Measurements from ENCODE around the gene GABPB1.

GABPB1 gene

GRCh38 chr15:50345298-50345697, 9.7 kb downstream of the GABPB1 start:
- no peak for FAIRE-seq
- no peak for DNase-seq (ENCODE audit: low spot score)

DNA sequence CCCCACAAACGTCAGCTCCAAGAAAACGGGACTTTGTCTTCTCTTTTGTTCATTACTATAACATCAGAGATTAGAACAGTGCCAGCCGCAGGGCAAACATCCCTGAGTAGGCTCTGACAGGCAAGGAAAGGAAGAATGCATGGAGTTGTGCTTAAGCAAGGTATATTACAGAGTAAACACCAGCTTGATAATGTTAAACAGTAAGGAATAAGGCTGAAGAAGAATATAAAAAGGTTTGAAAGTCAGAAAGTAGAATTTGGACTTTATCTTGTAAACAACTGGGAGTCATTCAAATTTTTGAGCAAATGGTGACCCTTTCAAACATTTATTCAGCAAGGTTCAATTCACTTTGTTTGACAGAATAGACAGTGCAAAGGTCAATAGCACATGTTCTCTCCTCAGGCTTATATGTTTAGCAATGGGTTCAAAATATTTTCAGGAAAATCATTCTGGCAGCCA, 11.0 kb downstream of the GABPB1 start:
- DNase-seq (ENCODE audit: low spot score) (no peak), FAIRE-seq (no peak)

DNA sequence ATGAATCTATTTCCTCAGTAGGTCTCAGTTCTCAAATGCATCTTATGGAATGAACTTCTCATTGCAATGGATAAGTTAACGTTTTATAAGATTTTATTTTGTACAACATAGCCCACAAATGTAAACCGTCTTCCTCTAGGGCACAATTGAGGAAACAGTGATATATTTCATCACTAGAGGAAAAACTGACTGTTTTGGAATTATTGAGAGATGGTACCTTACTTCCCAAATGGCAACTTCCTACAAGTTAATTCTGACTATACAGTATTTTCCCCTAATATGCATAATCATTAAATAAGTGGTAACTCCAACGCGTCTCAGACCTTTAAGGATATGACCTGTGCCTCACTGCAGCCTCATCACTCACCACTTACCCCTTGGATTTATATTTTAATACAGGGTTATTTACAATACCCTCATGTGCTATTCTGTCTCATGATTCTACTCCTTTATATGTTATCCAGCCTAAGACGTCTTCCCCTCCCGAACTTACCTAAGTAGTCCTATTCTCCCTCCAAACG, 13.3 kb downstream of the GABPB1 start:
- no peak for DNase-seq (ENCODE audit: low spot score)
- FAIRE-seq = no peak

GRCh38 chr15:50340416-50340815, 14.6 kb downstream of the GABPB1 start:
- DNase-seq (ENCODE audit: low spot score) = no peak
- no peak for FAIRE-seq

- DNase-seq (ENCODE audit: low spot score) = no peak
- no peak for FAIRE-seq
Measured at GRCh38 chr15:50339717-50340116, 15.3 kb downstream of the GABPB1 start.

DNA sequence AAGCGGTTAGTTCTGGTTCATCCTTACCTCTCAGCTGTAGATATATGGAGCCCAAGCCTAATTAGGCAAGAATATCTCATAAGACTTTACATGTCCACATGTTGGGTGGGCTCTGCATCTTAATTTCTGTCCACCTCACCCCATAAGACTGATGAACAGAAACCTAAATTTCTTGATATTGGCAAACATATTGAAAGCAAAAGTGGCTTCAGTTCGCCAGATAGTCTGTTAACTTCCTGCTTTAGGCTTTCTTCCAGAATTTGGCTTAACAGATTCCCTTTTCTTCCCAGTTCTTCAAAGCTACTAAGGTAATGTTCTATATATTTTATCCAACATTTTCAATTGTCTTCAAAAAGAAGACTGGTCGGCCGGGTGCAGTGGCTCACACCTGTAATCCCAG, 19.7 kb downstream of the GABPB1 start:
- DNase-seq (ENCODE audit: low spot score) = no peak
- no peak for FAIRE-seq

GRCh38 chr15:50333229-50333628, 21.8 kb downstream of the GABPB1 start:
- FAIRE-seq (no peak), DNase-seq (ENCODE audit: low spot score) (no peak)

DNA sequence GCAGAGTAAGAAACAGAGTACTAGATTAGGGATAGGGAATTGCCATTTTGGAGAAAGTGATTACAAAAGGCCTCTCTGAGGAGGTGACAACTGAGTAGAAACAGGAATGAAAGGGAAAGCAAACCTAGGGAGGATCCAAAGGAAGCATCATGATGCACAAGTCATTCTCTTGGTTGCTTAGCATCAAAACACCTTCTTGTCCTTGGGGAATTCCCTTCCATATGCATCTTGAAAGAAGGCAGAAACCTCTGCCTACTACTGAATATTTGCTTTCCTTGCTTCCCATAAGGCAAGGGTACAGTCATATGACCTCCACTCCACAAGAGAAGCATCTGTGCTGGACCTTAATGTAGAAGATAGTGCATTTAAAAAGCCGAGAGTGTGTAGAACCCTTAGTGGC, 24.1 kb downstream of the GABPB1 start:
- DNase-seq (ENCODE audit: low spot score) (no peak), FAIRE-seq (no peak)

DNA sequence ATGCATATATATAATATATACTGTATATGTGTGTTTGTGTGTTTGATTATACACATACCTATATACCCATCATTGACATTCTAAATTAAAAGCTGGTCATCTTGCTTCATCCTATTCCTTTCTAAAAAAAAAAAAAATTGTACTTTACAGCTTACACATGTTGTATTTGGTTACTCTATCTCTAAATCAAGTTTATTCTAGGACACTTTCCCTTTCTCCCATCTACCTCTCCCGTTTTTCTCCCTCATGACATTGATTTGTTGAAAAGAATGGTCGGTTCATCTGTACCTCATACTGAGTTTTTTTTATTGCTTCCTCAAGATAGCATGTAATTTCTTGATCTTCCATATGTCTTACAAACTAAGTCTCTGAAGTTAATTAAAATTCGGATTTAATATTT, 26.9 kb downstream of the GABPB1 start:
- FAIRE-seq (no peak), DNase-seq (ENCODE audit: low spot score) (no peak)

- FAIRE-seq (no peak), DNase-seq (ENCODE audit: low spot score) (no peak)
Measured at GRCh38 chr15:50321680-50322210, 33.3 kb downstream of the GABPB1 start.

DNA sequence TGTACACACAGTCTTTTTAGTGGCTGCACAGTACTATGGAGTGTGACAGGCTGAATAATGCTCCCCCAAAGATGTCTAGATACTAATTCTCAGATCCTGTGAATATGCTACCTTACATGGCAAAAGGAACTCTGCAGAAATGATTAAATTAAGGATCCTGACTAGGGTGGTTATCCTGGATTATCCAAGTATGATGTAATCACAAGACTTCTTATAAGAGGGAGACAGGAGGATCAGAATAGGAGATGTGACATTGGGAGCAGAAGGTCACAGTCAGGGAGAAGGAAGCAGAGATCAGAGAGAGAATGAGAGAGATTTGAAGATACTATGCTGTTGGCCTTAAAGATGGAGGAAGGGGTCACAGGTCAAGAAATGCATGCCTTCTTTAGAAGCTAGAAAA, 34.5 kb downstream of the GABPB1 start:
- FAIRE-seq (no peak), DNase-seq (ENCODE audit: low spot score) (no peak)

- FAIRE-seq (no peak), DNase-seq (ENCODE audit: low spot score) (no peak)
Measured at GRCh38 chr15:50318697-50319096, 36.3 kb downstream of the GABPB1 start.

GRCh38 chr15:50315814-50316630, 39.0 kb downstream of the GABPB1 start:
- FAIRE-seq (no peak), DNase-seq (ENCODE audit: low spot score) (peak; percentile 10)

DNA sequence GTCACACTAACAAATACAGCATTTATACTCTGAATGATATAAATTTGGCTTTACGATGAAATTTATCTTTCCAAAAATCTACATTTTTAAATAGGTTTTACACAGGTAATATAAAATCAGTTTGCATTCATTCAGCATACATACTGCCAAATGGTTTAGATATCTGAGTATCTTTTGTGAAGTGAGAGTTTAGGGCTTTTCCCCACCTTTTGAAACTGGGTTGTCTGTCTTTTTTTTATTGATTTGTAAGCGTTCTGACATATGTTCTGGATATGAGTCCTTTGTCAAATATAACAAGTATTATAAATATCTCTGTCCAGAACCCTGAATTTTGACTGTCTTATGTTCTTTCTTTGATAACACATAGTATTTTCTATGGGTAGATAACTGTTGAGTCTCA, 42.4 kb downstream of the GABPB1 start:
- DNase-seq (ENCODE audit: low spot score) = no peak
- FAIRE-seq = no peak

- no peak for FAIRE-seq
- no peak for DNase-seq (ENCODE audit: low spot score)
Measured at GRCh38 chr15:50307799-50308198, 47.2 kb downstream of the GABPB1 start.

GRCh38 chr15:50304836-50305235, 50.2 kb downstream of the GABPB1 start:
- FAIRE-seq (no peak), DNase-seq (ENCODE audit: low spot score) (no peak)

- FAIRE-seq (no peak), DNase-seq (ENCODE audit: low spot score) (no peak)
Measured at GRCh38 chr15:50302581-50302980, 52.4 kb downstream of the GABPB1 start.

GRCh38 chr15:50298340-50298739, 56.7 kb downstream of the GABPB1 start:
- FAIRE-seq (no peak), DNase-seq (ENCODE audit: low spot score) (no peak)

- DNase-seq (ENCODE audit: low spot score) (no peak), FAIRE-seq (no peak)
Measured at GRCh38 chr15:50295966-50296365, 59.0 kb downstream of the GABPB1 start.

- DNase-seq (ENCODE audit: low spot score) = no peak
Measured at GRCh38 chr15:50289749-50290148, 65.2 kb downstream of the GABPB1 start.

GRCh38 chr15:50287324-50288116, 67.5 kb downstream of the GABPB1 start:
- FAIRE-seq (no peak), DNase-seq (ENCODE audit: low spot score) (no peak)

More at GRCh38 chr15:50289749-50290148, 65.2 kb downstream of the GABPB1 start:
- FAIRE-seq = no peak

GRCh38 chr15:50281427-50281826, 73.6 kb downstream of the GABPB1 start:
- FAIRE-seq = no peak
- DNase-seq (ENCODE audit: low spot score) = no peak
